Measurements from ENCODE around the gene PFKFB4. TPM values are rescaled to one million over a fixed set of nuclear protein-coding genes. Genes with fewer than 3 reads are reported as not detected.

Gene PFKFB4
- total RNA-seq, 2 donors from 2014 or later, result 12.6 to 19.0 TPM

GRCh38 chr3:48543271-48543866 lies 13.2 kb downstream of the PFKFB4 start:
- no peak overlapping the region for H3K27ac ChIP-seq (ENCODE audit: low read depth, low read length)
- no peak for TF ChIP-seq CTCF (conservative IDR thresholded peaks at IDR 0.05)
- Mint-ChIP-seq H3K27me3 (ENCODE audit: insufficient read depth) (no peaks in the 10 kb centered on the region), H3K27ac (no peak overlapping the region), H3K36me3 (ENCODE audit: low read depth) (peaks cover 13% of the 10 kb centered on the region), H3K4me1 (no peaks in the 10 kb centered on the region), H3K9me3 (no peaks in the 10 kb centered on the region), H3K4me3 (no peak overlapping the region)
- peaks cover 14% of the 10 kb centered on the region for H3K36me3 ChIP-seq (ENCODE audit: control insufficient read depth, insufficient read depth, low read length)
- H3K9me3 ChIP-seq (ENCODE audit: control insufficient read depth, low read length), result no peaks in the 10 kb centered on the region
- DNase-seq, result no peak
- no peaks in the 10 kb centered on the region for H3K27me3 ChIP-seq (ENCODE audit: control insufficient read depth, insufficient read depth, low read length, poor library complexity, severe bottlenecking)
- no peak overlapping the region for H3K4me3 ChIP-seq (ENCODE audit: low read length)
- H3K4me1 ChIP-seq (ENCODE audit: control insufficient read depth, insufficient read depth, low read length), result no peaks in the 10 kb centered on the region
- H3K9ac ChIP-seq (ENCODE audit: extremely low read depth, low read length, poor library complexity, severe bottlenecking), result no peak overlapping the region
- WGBS, 2 experiments (ENCODE audit: insufficient coverage in 1 of 2, insufficient read length in 1 of 2), result 93 to 96% methylated on average over 4 to 9 of the region's 9 CpGs

- no peaks in the 10 kb centered on the region for H3K9me3 ChIP-seq (ENCODE audit: control insufficient read depth, low read length)
- H3K4me3 Mint-ChIP-seq, result no peak overlapping the region
- H3K9ac ChIP-seq (ENCODE audit: extremely low read depth, low read length, poor library complexity, severe bottlenecking), result no peak overlapping the region
- H3K27ac ChIP-seq (ENCODE audit: low read depth, low read length), result no peak overlapping the region
- H3K9me3 Mint-ChIP-seq, result no peaks in the 10 kb centered on the region
- no peak for DNase-seq
- H3K4me3 ChIP-seq (ENCODE audit: low read length), result no peak overlapping the region
- H3K4me1 Mint-ChIP-seq, result no peaks in the 10 kb centered on the region
- no peaks in the 10 kb centered on the region for H3K4me1 ChIP-seq (ENCODE audit: control insufficient read depth, insufficient read depth, low read length)
- H3K36me3 ChIP-seq (ENCODE audit: control insufficient read depth, insufficient read depth, low read length), result no peaks in the 10 kb centered on the region
- H3K27me3 ChIP-seq (ENCODE audit: control insufficient read depth, insufficient read depth, low read length, poor library complexity, severe bottlenecking), result no peaks in the 10 kb centered on the region
- H3K27me3 Mint-ChIP-seq (ENCODE audit: insufficient read depth), result no peaks in the 10 kb centered on the region
- H3K36me3 Mint-ChIP-seq (ENCODE audit: low read depth), result peaks cover 29% of the 10 kb centered on the region
- no peak for TF ChIP-seq CTCF (conservative IDR thresholded peaks at IDR 0.05)
- WGBS, 2 experiments (ENCODE audit: insufficient coverage in 1 of 2, insufficient read length in 1 of 2), result 91 to 92% methylated on average over 9 to 12 of the region's 12 CpGs
- peak overlapping the region; percentile 35 for H3K27ac Mint-ChIP-seq
Measured at GRCh38 chr3:48538451-48538850, 18.2 kb downstream of the PFKFB4 start.

- Mint-ChIP-seq H3K4me1 (no peaks in the 10 kb centered on the region), H3K27me3 (ENCODE audit: insufficient read depth) (no peaks in the 10 kb centered on the region), H3K36me3 (ENCODE audit: low read depth) (peaks cover 33% of the 10 kb centered on the region), H3K9me3 (no peaks in the 10 kb centered on the region), H3K4me3 (no peak overlapping the region), H3K27ac (no peak overlapping the region)
- Histone ChIP-seq H3K4me3 (ENCODE audit: low read length) (no peak overlapping the region), H3K27ac (ENCODE audit: low read depth, low read length) (no peak overlapping the region), H3K27me3 (ENCODE audit: control insufficient read depth, insufficient read depth, low read length, poor library complexity, severe bottlenecking) (no peaks in the 10 kb centered on the region), H3K9ac (ENCODE audit: extremely low read depth, low read length, poor library complexity, severe bottlenecking) (no peak overlapping the region), H3K4me1 (ENCODE audit: control insufficient read depth, insufficient read depth, low read length) (no peaks in the 10 kb centered on the region), H3K9me3 (ENCODE audit: control insufficient read depth, low read length) (no peaks in the 10 kb centered on the region), H3K36me3 (ENCODE audit: control insufficient read depth, insufficient read depth, low read length) (no peaks in the 10 kb centered on the region)
- TF ChIP-seq CTCF (conservative IDR thresholded peaks at IDR 0.05), result no peak
- no peak for DNase-seq
- 95 to 96% methylated on average over 4 to 5 of the region's 5 CpGs for WGBS, 2 experiments (ENCODE audit: insufficient coverage in 1 of 2, insufficient read length in 1 of 2)
Measured at GRCh38 chr3:48536785-48537184, 19.8 kb downstream of the PFKFB4 start.

All from endodermal cell (in vitro differentiated cells).